Stomach (tissue), 9 donors: ENCODE data around the gene GAS1. TPM values are rescaled to one million over a fixed set of nuclear protein-coding genes. Genes with fewer than 3 reads are reported as not detected.

Experiments used
- DNase-seq, 2 donors: peaks; one replicate each; pipeline versions ENCODE4 v3.0.0 to v3.0.0-alpha.2; 2013 to 2019
- H3K27ac ChIP-seq, 5 donors: fragments of 200-600 bp in 4 of 5; sonication (generic) in 4 of 5; one replicate each; pipeline ENCODE4 v1.5.1; 2013 to 2019; ENCODE audit warnings: mild to moderate bottlenecking in 1 of 5, moderate library complexity in 1 of 5
- H3K27me3 ChIP-seq, 3 donors: fragments of 200-600 bp; sonication (generic); one replicate each; pipeline ENCODE4 v1.5.1; 2017 to 2019; ENCODE audit warnings: mixed run types in 1 of 3
- H3K36me3 ChIP-seq, 4 donors: fragments of 200-600 bp; sonication (generic); 1 replicate in 3 of 4; 2 replicates in 1 of 4; pipeline ENCODE4 v1.5.1; 2016 to 2019
- H3K4me1 ChIP-seq, 4 donors: fragments of 200-600 bp; sonication (generic); one replicate each; pipeline ENCODE4 v1.5.1; 2016 to 2019
- H3K4me3 ChIP-seq, 4 donors: fragments of 200-600 bp; sonication (generic) in 3 of 4; one replicate each; pipeline ENCODE4 v1.5.1; 2016 to 2019; ENCODE audit warnings: mild to moderate bottlenecking in 1 of 4
- H3K9me3 ChIP-seq, 4 donors: fragments of 200-600 bp; sonication (generic); one replicate each; pipeline ENCODE4 v1.5.1; 2016 to 2019
- EP300 ChIP-seq: sonication (generic); formaldehyde crosslinking; IDR thresholded peaks from one replicate; pipeline ENCODE4 v1.6.1; 2017; ENCODE audit warnings: antibody characterized with exemption
- POLR2A ChIP-seq, 4 donors: fragments of 450-650 bp; IDR thresholded peaks; one replicate each; pipeline ENCODE4 v1.6.1; 2016; ENCODE audit warnings: antibody characterized with exemption in 4 of 4, control low read depth in 2 of 4, mild to moderate bottlenecking in 1 of 4, moderate library complexity in 1 of 4
- POLR2AphosphoS5 ChIP-seq, 3 donors: sonication (generic); formaldehyde crosslinking; IDR thresholded peaks; one replicate each; pipeline ENCODE4 v1.6.1; 2016; ENCODE audit warnings: antibody characterized with exemption in 3 of 3
- WGBS, 5 donors: extraction: QIAGEN DNeasy Blood & Tissue Kit in 3 of 5; methylation state at CpG; one replicate each; pipeline versions ENCODE4 v1.1.5 to v1.1.7; 2013 to 2018; 5-methylcytosine and 5-hydroxymethylcytosine counted together
- intact Hi-C: fragments of 100-400 bp; cut with DNase I; formaldehyde crosslinking; loops from one replicate; pipeline ENCODE4 v1.15.1; 2023; ENCODE audit warnings: low total_unique reads
- polyA plus RNA-seq, 3 donors: library from polyadenylated mRNA; stranded (reverse); fragments of 200-250 nt; gene quantifications; one replicate each; pipeline ENCODE4 v1.2.3, GENCODE V29; 2013
- total RNA-seq, 5 donors: library from RNA; depleted of rRNA; stranded (reverse); fragments of >200 nt; gene quantifications; one replicate each; pipeline versions ENCODE4 v1.1.0 to v1.2.3, GENCODE V29; 2014 to 2016
- TF ChIP-seq, protein P1 (sequence below), 7 experiments: fragments of 450-650 bp in 4 of 7; fragments of 200-600 bp in 3 of 7; sonication (generic) in 3 of 7; IDR thresholded peaks; one replicate each; pipeline ENCODE4 v1.5.1; 2016 to 2019; ENCODE audit warnings: antibody characterized with exemption in 7 of 7, control low read depth in 2 of 7, mild to moderate bottlenecking in 1 of 7
- donor health status: healthy with polysubstance abuse.
- donor health status: Bipolar disorder and iron deficiency.
- donor health status: healthy.

Gene GAS1
- total and polyA plus RNA-seq, 8 donors: 0.87 to 103 (median 27.5) TPM

- 46 to 57% (median 51%) methylated on average over 9 of the region's 9 CpGs for WGBS, 5 donors
- Histone ChIP-seq H3K27me3 (no peaks in the 10 kb centered on the region), H3K9me3 (no peaks in the 10 kb centered on the region), H3K27ac (no peak overlapping the region), H3K4me3 (no peak overlapping the region), H3K4me1 (peaks cover 0 to 41% (median 15%) of the 10 kb centered on the region in 4 donors), H3K36me3 (no peaks in the 10 kb centered on the region)
- intact Hi-C loops: no loop called here
- peak in 1 of 2 donors; percentile 38 for DNase-seq
- no peak for TF ChIP-seq POLR2AphosphoS5 (IDR thresholded peaks at IDR 0.05)
- TF ChIP-seq, protein P1, sequence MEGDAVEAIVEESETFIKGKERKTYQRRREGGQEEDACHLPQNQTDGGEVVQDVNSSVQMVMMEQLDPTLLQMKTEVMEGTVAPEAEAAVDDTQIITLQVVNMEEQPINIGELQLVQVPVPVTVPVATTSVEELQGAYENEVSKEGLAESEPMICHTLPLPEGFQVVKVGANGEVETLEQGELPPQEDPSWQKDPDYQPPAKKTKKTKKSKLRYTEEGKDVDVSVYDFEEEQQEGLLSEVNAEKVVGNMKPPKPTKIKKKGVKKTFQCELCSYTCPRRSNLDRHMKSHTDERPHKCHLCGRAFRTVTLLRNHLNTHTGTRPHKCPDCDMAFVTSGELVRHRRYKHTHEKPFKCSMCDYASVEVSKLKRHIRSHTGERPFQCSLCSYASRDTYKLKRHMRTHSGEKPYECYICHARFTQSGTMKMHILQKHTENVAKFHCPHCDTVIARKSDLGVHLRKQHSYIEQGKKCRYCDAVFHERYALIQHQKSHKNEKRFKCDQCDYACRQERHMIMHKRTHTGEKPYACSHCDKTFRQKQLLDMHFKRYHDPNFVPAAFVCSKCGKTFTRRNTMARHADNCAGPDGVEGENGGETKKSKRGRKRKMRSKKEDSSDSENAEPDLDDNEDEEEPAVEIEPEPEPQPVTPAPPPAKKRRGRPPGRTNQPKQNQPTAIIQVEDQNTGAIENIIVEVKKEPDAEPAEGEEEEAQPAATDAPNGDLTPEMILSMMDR (IDR thresholded peaks at IDR 0.05): no peak
- TF ChIP-seq POLR2A (IDR thresholded peaks at IDR 0.05): no peak
- TF ChIP-seq EP300: no peak
Observed at GRCh38 chr9:86962692-86963091, 15.4 kb upstream of the GAS1 start.

DNA sequence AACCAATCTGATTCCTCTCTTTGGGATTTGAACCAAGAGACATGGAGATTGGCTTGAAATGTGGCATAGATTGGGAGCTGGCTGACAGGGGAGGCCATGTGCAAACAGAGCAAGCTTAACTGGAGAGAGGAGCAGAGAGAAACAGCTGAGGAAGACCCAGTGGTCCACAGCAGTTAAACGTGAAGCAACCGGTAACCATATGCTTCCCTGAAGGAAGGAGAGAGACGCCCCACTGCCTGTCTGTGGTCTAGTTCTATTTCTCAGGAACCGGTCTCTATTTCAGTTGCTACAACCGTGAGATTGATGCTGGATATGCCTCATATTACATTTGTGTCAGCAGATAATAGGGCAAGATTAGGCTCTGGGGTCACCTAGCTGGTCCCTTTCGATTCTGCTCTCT, 13.6 kb upstream of the GAS1 start:
- WGBS, 5 donors: 81 to 98% (median 89%) methylated on average over 5 to 6 of the region's 6 CpGs
- TF ChIP-seq, protein P1 (IDR thresholded peaks at IDR 0.05): no peak
- no peak for TF ChIP-seq EP300
- no peak for TF ChIP-seq POLR2AphosphoS5 (IDR thresholded peaks at IDR 0.05)
- TF ChIP-seq POLR2A (IDR thresholded peaks at IDR 0.05): no peak
- H3K27me3 ChIP-seq: no peaks in the 10 kb centered on the region
- H3K4me3 ChIP-seq: no peak overlapping the region
- H3K36me3 ChIP-seq: no peaks in the 10 kb centered on the region
- no peak for DNase-seq
- intact Hi-C loops: no loop called here
- H3K27ac ChIP-seq: no peak overlapping the region
- H3K9me3 ChIP-seq: no peaks in the 10 kb centered on the region
- H3K4me1 ChIP-seq: peaks cover 0 to 26% (median 15%) of the 10 kb centered on the region in 4 donors

GRCh38 chr9:86958203-86958602, 10.9 kb upstream of the GAS1 start:
- Histone ChIP-seq H3K4me3 (no peak overlapping the region), H3K9me3 (no peaks in the 10 kb centered on the region), H3K27ac (no peak overlapping the region), H3K36me3 (no peaks in the 10 kb centered on the region), H3K4me1 (peaks cover 0 to 17% (median 9%) of the 10 kb centered on the region in 4 donors), H3K27me3 (no peaks in the 10 kb centered on the region)
- intact Hi-C loops: no loop called here
- DNase-seq: no peak
- 91 to 98% (median 96%) methylated on average over 1 of the region's 1 CpG for WGBS, 5 donors
- TF ChIP-seq EP300 (no peak), POLR2AphosphoS5 (IDR thresholded peaks at IDR 0.05) (no peak), POLR2A (IDR thresholded peaks at IDR 0.05) (no peak)
- TF ChIP-seq, protein P1 (IDR thresholded peaks at IDR 0.05): no peak

- Histone ChIP-seq H3K4me3 (no peak overlapping the region), H3K27ac (no peak overlapping the region), H3K9me3 (no peaks in the 10 kb centered on the region), H3K27me3 (no peaks in the 10 kb centered on the region), H3K36me3 (peaks cover 0 to 5% (median 0%) of the 10 kb centered on the region in 4 donors), H3K4me1 (peaks cover 0 to 8% (median 2%) of the 10 kb centered on the region in 4 donors)
- DNase-seq: no peak
- no peak for TF ChIP-seq EP300
- TF ChIP-seq POLR2AphosphoS5 (IDR thresholded peaks at IDR 0.05): no peak
- TF ChIP-seq, protein P1 (IDR thresholded peaks at IDR 0.05): no peak
- no peak for TF ChIP-seq POLR2A (IDR thresholded peaks at IDR 0.05)
- 73 to 83% (median 75%) methylated on average over 4 of the region's 4 CpGs for WGBS, 5 donors
- intact Hi-C loops: no loop called here
Observed at GRCh38 chr9:86955561-86955960, 8.3 kb upstream of the GAS1 start.
